Kidney glomerular epithelial cell (primary cell): ENCODE measurements around the gene FLNB.
"Not testable (repeated sequence)": the region's sequence is repeated elsewhere in the genome, so short reads cannot be mapped to it uniquely, and the experiment has no call there.

Experiments
- DNase-seq: peaks from one replicate; lab custom pipeline; 2025; lab: John Stamatoyannopoulos, UW

FLNB gene

GRCh38 chr3:58054652-58055051 is 46.4 kb downstream of the FLNB start:
- no peak for DNase-seq

- DNase-seq = no peak
Measured at GRCh38 chr3:58055314-58055713, 47.1 kb downstream of the FLNB start.

- not testable (repeated sequence) for DNase-seq
Measured at GRCh38 chr3:58055891-58056290, 47.7 kb downstream of the FLNB start.

GRCh38 chr3:58058361-58059263 is 50.4 kb downstream of the FLNB start:
- DNase-seq = peak; percentile 31

- DNase-seq = peak; percentile 87
Measured at GRCh38 chr3:58059349-58060321, 51.4 kb downstream of the FLNB start.

- DNase-seq = no peak
Measured at GRCh38 chr3:58062472-58062871, 54.2 kb downstream of the FLNB start.

- DNase-seq = peak; percentile 54
Measured at GRCh38 chr3:58063022-58063815, 55.0 kb downstream of the FLNB start.

- DNase-seq = no peak
Measured at GRCh38 chr3:58064923-58065638, 56.9 kb downstream of the FLNB start.

- no peak for DNase-seq
Measured at GRCh38 chr3:58065700-58066167, 57.5 kb downstream of the FLNB start.

GRCh38 chr3:58066842-58067241 is 58.6 kb downstream of the FLNB start:
- DNase-seq = peak; percentile 62

- DNase-seq = no peak
Measured at GRCh38 chr3:58068122-58068809, 60.0 kb downstream of the FLNB start.

GRCh38 chr3:58071480-58071971 is 63.3 kb downstream of the FLNB start:
- DNase-seq = peak; percentile 95

- peak; percentile 86 for DNase-seq
Measured at GRCh38 chr3:58072052-58072762, 64.0 kb downstream of the FLNB start.

- DNase-seq = no peak
Measured at GRCh38 chr3:58072763-58073130, 64.5 kb downstream of the FLNB start.

- no peak for DNase-seq
Measured at GRCh38 chr3:58073301-58074108, 65.3 kb downstream of the FLNB start.

GRCh38 chr3:58074116-58074715 is 66.0 kb downstream of the FLNB start:
- DNase-seq = no peak

GRCh38 chr3:58074997-58075396 is 66.8 kb downstream of the FLNB start:
- no peak for DNase-seq

- no peak for DNase-seq
Measured at GRCh38 chr3:58077596-58078285, 69.5 kb downstream of the FLNB start.
